Measurements from ENCODE around the gene ZP1. TPM values are rescaled to one million over a fixed set of nuclear protein-coding genes. Genes with fewer than 3 reads are reported as not detected.
"Not testable (repeated sequence)": the region's sequence is repeated elsewhere in the genome, so short reads cannot be mapped to it uniquely, and the experiment has no call there.

The ZP1 gene
- total and polyA plus RNA-seq, 4 donors: 0.04 TPM; not detected in 3

- peaks cover 10 to 17% (median 15%) of the 10 kb centered on the region in 4 donors for H3K36me3 ChIP-seq (ENCODE audit: control insufficient read depth in 4 of 4, insufficient read depth in 4 of 4, low read length in 4 of 4)
- 0% methylated on average over 74 to 75 of the region's 75 CpGs for WGBS, 2 donors
- H3K27ac ChIP-seq (ENCODE audit: low read depth in 1 of 2, low read length in 1 of 2): peak within 1 kb of the TSS; percentile 96 to 98
- DNase-seq: peak; percentile 98 to 99 (median 98)
- peaks cover 8 to 20% (median 10%) of the 10 kb centered on the region in 5 donors for H3K4me1 ChIP-seq (ENCODE audit: control insufficient read depth in 5 of 5, insufficient read depth in 5 of 5, low read length in 5 of 5)
- no peaks in the 10 kb centered on the region for H3K27me3 ChIP-seq (ENCODE audit: control insufficient read depth in 3 of 3, insufficient read depth in 3 of 3, low read length in 2 of 3)
- peak within 1 kb of the TSS; percentile 89 to 92 for H3K9ac ChIP-seq (ENCODE audit: insufficient read depth in 1 of 2, low read length in 2 of 2)
- ATAC-seq (ENCODE audit: insufficient read depth, low FRiP score): peak; percentile 97
- H3K4me3 ChIP-seq: peak within 1 kb of the TSS; percentile 99
- H3K9me3 ChIP-seq (ENCODE audit: control insufficient read depth in 4 of 4, insufficient read depth in 3 of 4, low read length in 3 of 4): no peaks in the 10 kb centered on the region
- no peak for TF ChIP-seq CTCF (IDR thresholded peaks at IDR 0.05; ENCODE audit: control extremely low read depth, extremely low read depth)
Measured at GRCh38 chr11:60906132-60906972, 39.0 kb downstream of the ZP1 start, which contains the start of gene PRPF19. PRPF19 (minus strand) TSS chr11:60906585; CDS start chr11:60906382, 203 bp downstream.

- no peak for TF ChIP-seq CTCF (IDR thresholded peaks at IDR 0.05; ENCODE audit: control extremely low read depth, extremely low read depth)
- WGBS, 2 donors: 33 to 80% methylated on average over 1 of the region's 1 CpG
- no peak for ATAC-seq (ENCODE audit: insufficient read depth, low FRiP score)
- Histone ChIP-seq H3K27ac (ENCODE audit: low read depth in 1 of 2, low read length in 1 of 2) (no peak overlapping the region), H3K9me3 (ENCODE audit: control insufficient read depth in 4 of 4, insufficient read depth in 3 of 4, low read length in 3 of 4) (no peaks in the 10 kb centered on the region), H3K27me3 (ENCODE audit: control insufficient read depth in 3 of 3, insufficient read depth in 3 of 3, low read length in 2 of 3) (no peaks in the 10 kb centered on the region), H3K4me3 (no peak overlapping the region), H3K9ac (ENCODE audit: insufficient read depth in 1 of 2, low read length in 2 of 2) (no peak overlapping the region), H3K36me3 (ENCODE audit: control insufficient read depth in 4 of 4, insufficient read depth in 4 of 4, low read length in 4 of 4) (no peaks in the 10 kb centered on the region), H3K4me1 (ENCODE audit: control insufficient read depth in 5 of 5, insufficient read depth in 5 of 5, low read length in 5 of 5) (peaks cover 11 to 30% (median 18%) of the 10 kb centered on the region in 5 donors)
- DNase-seq: no peak
Measured at GRCh38 chr11:60908803-60909202, 41.5 kb downstream of the ZP1 start.

- not testable (repeated sequence) for ATAC-seq (ENCODE audit: insufficient read depth, low FRiP score); H3K4me3 ChIP-seq; H3K36me3 ChIP-seq (ENCODE audit: control insufficient read depth in 4 of 4, insufficient read depth in 4 of 4, low read length in 4 of 4); H3K9me3 ChIP-seq (ENCODE audit: control insufficient read depth in 4 of 4, insufficient read depth in 3 of 4, low read length in 3 of 4); H3K27me3 ChIP-seq (ENCODE audit: control insufficient read depth in 3 of 3, insufficient read depth in 3 of 3, low read length in 2 of 3); DNase-seq; H3K27ac ChIP-seq (ENCODE audit: low read depth in 1 of 2, low read length in 1 of 2); H3K9ac ChIP-seq (ENCODE audit: insufficient read depth in 1 of 2, low read length in 2 of 2)
- H3K4me1 ChIP-seq (ENCODE audit: control insufficient read depth in 5 of 5, insufficient read depth in 5 of 5, low read length in 5 of 5): peaks cover 11 to 28% (median 17%) of the 10 kb centered on the region in 5 donors
- WGBS, 2 donors: 73 to 82% methylated on average over 3 of the region's 3 CpGs
Measured at GRCh38 chr11:60909680-60910280, 42.4 kb downstream of the ZP1 start.

- Histone ChIP-seq H3K4me1 (ENCODE audit: control insufficient read depth in 5 of 5, insufficient read depth in 5 of 5, low read length in 5 of 5) (peaks cover 9 to 28% (median 12%) of the 10 kb centered on the region in 5 donors), H3K9me3 (ENCODE audit: control insufficient read depth in 4 of 4, insufficient read depth in 3 of 4, low read length in 3 of 4) (no peaks in the 10 kb centered on the region), H3K36me3 (ENCODE audit: control insufficient read depth in 4 of 4, insufficient read depth in 4 of 4, low read length in 4 of 4) (no peaks in the 10 kb centered on the region), H3K4me3 (no peak overlapping the region), H3K27me3 (ENCODE audit: control insufficient read depth in 3 of 3, insufficient read depth in 3 of 3, low read length in 2 of 3) (no peaks in the 10 kb centered on the region), H3K9ac (ENCODE audit: insufficient read depth in 1 of 2, low read length in 2 of 2) (no peak overlapping the region), H3K27ac (ENCODE audit: low read depth in 1 of 2, low read length in 1 of 2) (no peak overlapping the region)
- ATAC-seq (ENCODE audit: insufficient read depth, low FRiP score) (no peak), DNase-seq (peak in 1 of 3 donors; percentile 19)
- TF ChIP-seq CTCF (IDR thresholded peaks at IDR 0.05; ENCODE audit: control extremely low read depth, extremely low read depth): no peak
- WGBS, 2 donors: 37 to 73% methylated on average over 3 of the region's 3 CpGs
Measured at GRCh38 chr11:60910281-60910687, 42.9 kb downstream of the ZP1 start.

All from lung (tissue), 12 donors.